GM21367 (cell line): ENCODE results near the gene DYRK3.
"Not testable (repeated sequence)": the region's sequence is repeated elsewhere in the genome, so short reads cannot be mapped to it uniquely, and the experiment has no call there.

Experiments used
- ATAC-seq: cut with Tn5 transposase; IDR thresholded peaks from one replicate; pipeline ENCODE4 v1.9.1; 2021; ENCODE audit not compliant: unreplicated experiment

Gene DYRK3

GRCh38 chr1:206628916-206629315 is 6.4 kb upstream of the DYRK3 start:
- no peak for ATAC-seq

- no peak for ATAC-seq
Observed at GRCh38 chr1:206631085-206631509, 4.2 kb upstream of the DYRK3 start.

GRCh38 chr1:206633708-206634121 is 1.6 kb upstream of the DYRK3 start:
- ATAC-seq: no peak

- ATAC-seq: no peak
Observed at GRCh38 chr1:206634365-206635079, 814 bp upstream of the DYRK3 start.

- ATAC-seq: no peak
Observed at GRCh38 chr1:206635978-206636345, 626 bp downstream of the DYRK3 start.

- ATAC-seq: no peak
Observed at GRCh38 chr1:206636671-206637070, 1.3 kb downstream of the DYRK3 start.

GRCh38 chr1:206637605-206638004 is 2.3 kb downstream of the DYRK3 start:
- no peak for ATAC-seq

- not testable (repeated sequence) for ATAC-seq
Observed at GRCh38 chr1:206642074-206642473, 6.7 kb downstream of the DYRK3 start.

GRCh38 chr1:206643118-206643698 is 7.9 kb downstream of the DYRK3 start:
- ATAC-seq: no peak

GRCh38 chr1:206646504-206646903 is 11.2 kb downstream of the DYRK3 start:
- ATAC-seq: no peak

- ATAC-seq: no peak
Observed at GRCh38 chr1:206647224-206647623, 11.9 kb downstream of the DYRK3 start.

- no peak for ATAC-seq
Observed at GRCh38 chr1:206649261-206649921, 14.1 kb downstream of the DYRK3 start.

GRCh38 chr1:206651014-206651413 is 15.7 kb downstream of the DYRK3 start:
- ATAC-seq: no peak

GRCh38 chr1:206651958-206652890 is 16.9 kb downstream of the DYRK3 start:
- ATAC-seq: no peak

GRCh38 chr1:206653715-206654459 is 18.6 kb downstream of the DYRK3 start:
- ATAC-seq: no peak

GRCh38 chr1:206654828-206655227 is 19.5 kb downstream of the DYRK3 start:
- no peak for ATAC-seq

- ATAC-seq: no peak
Observed at GRCh38 chr1:206655471-206655882, 20.1 kb downstream of the DYRK3 start.

- ATAC-seq: no peak
Observed at GRCh38 chr1:206656936-206657335, 21.6 kb downstream of the DYRK3 start.

- no peak for ATAC-seq
Observed at GRCh38 chr1:206657751-206658150, 22.4 kb downstream of the DYRK3 start.

GRCh38 chr1:206658264-206658980 is 23.1 kb downstream of the DYRK3 start:
- ATAC-seq: no peak
